MM.1S (cell line): Measurements from ENCODE around the gene SYT9.
"Not testable (repeated sequence)": the region's sequence is repeated elsewhere in the genome, so short reads cannot be mapped to it uniquely, and the experiment has no call there.

Experiments used
- DNase-seq: peaks from one replicate; pipeline ENCODE4 v3.0.0-alpha.2; 2015
- H2AFZ ChIP-seq: fragments of 300-600 bp; sonication (generic); 2 replicates; pipeline ENCODE4 v1.6.0; 2016; ENCODE audit warnings: antibody characterized with exemption, low read length
- H3F3A ChIP-seq: fragments of 300-600 bp; sonication (generic); 2 replicates; pipeline ENCODE4 v1.6.1; 2016; ENCODE audit warnings: mild to moderate bottlenecking, antibody characterized with exemption, low read length, moderate library complexity, mixed read lengths; ENCODE audit not compliant: insufficient read depth
- H3K27ac ChIP-seq: fragments of 300-600 bp; sonication (generic); 2 replicates; pipeline ENCODE4 v1.5.1; 2016; ENCODE audit warnings: mild to moderate bottlenecking, low read length
- H3K27me3 ChIP-seq: fragments of 300-600 bp; sonication (generic); replicated peaks from 2 replicates; pipeline ENCODE4 v1.6.0; 2016; ENCODE audit warnings: low read length; ENCODE audit not compliant: insufficient read depth
- H3K36me3 ChIP-seq: fragments of 300-600 bp; sonication (generic); replicated peaks from 2 replicates; pipeline ENCODE4 v1.6.1; 2016; ENCODE audit warnings: mild to moderate bottlenecking, low read length, mixed read lengths; ENCODE audit not compliant: insufficient read depth
- H3K4me1 ChIP-seq: fragments of 300-600 bp; sonication (generic); 2 replicates; pipeline ENCODE4 v1.6.1; 2016; ENCODE audit warnings: low read length, mixed read lengths
- H3K4me2 ChIP-seq: fragments of 300-600 bp; sonication (generic); 2 replicates; pipeline ENCODE4 v1.6.0; 2016; ENCODE audit warnings: low read depth, low read length
- H3K4me3 ChIP-seq: fragments of 300-600 bp; sonication (generic); 2 replicates; pipeline ENCODE4 v1.5.1; 2016; ENCODE audit warnings: low read length, mixed read lengths
- H3K79me2 ChIP-seq: fragments of 300-600 bp; sonication (generic); 2 replicates; pipeline ENCODE4 v1.6.1; 2016; ENCODE audit warnings: mixed run types, low read length, mixed read lengths
- H3K9ac ChIP-seq: fragments of 300-600 bp; sonication (generic); 2 replicates; pipeline ENCODE4 v1.6.1; 2016; ENCODE audit warnings: low read length, mixed read lengths
- H3K9me2 ChIP-seq: fragments of 300-600 bp; sonication (generic); replicated peaks from 2 replicates; pipeline ENCODE4 v1.6.1; 2016; ENCODE audit warnings: mild to moderate bottlenecking, low read length, mixed read lengths; ENCODE audit not compliant: insufficient read depth
- H3K9me3 ChIP-seq: fragments of 300-600 bp; sonication (generic); replicated peaks from 2 replicates; pipeline ENCODE4 v1.6.1; 2016; ENCODE audit warnings: mild to moderate bottlenecking, low read length, mixed read lengths; ENCODE audit not compliant: insufficient read depth
- H4K20me1 ChIP-seq: fragments of 300-600 bp; sonication (generic); 2 replicates; pipeline ENCODE4 v1.6.1; 2016; ENCODE audit warnings: mild to moderate bottlenecking, low read length, moderate library complexity, mixed read lengths; ENCODE audit not compliant: insufficient read depth
- CTCF ChIP-seq: fragments of 300-600 bp; sonication (generic); IDR thresholded peaks from 2 replicates; pipeline ENCODE4 v1.5.1; 2016; ENCODE audit warnings: antibody characterized with exemption, low read length, mixed read lengths
- EZH2 ChIP-seq: fragments of 300-600 bp; sonication (generic); optimal IDR thresholded peaks from 2 replicates; pipeline ENCODE3; 2017; ENCODE audit warnings: low read depth, mild to moderate bottlenecking, antibody characterized with exemption, low read length, mixed read lengths
- EZH2phosphoT487 ChIP-seq: fragments of 300-600 bp; sonication (generic); IDR thresholded peaks from 2 replicates; pipeline ENCODE4 v1.6.1; 2018; ENCODE audit warnings: antibody characterized with exemption, low read length

SYT9 gene

DNA sequence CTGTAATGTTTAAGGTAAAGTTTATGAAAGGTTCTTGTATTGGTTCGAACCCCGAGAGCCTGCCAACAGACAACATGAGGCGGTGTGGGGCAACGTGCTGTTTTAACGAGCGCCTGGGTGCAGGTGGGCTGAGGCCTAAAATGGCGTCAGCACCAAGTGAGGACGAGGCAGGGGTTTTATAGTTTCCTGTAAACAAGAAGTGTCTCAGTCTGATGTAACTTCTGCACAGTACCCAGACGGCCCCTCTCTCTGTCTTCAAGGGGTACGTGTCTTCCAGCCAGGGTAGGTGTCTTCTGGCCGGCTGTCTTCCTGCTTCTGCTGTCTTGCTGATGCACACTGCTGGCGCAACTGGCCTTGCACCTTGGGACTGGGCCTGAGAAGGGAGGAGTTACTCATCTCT is 264.8 kb downstream of the SYT9 start:
- no peak overlapping the region for H3K9ac ChIP-seq
- H3K27me3 ChIP-seq = no peaks in the 10 kb centered on the region
- H3K79me2 ChIP-seq = peaks cover 34% of the 10 kb centered on the region
- H3K4me3 ChIP-seq = no peak overlapping the region
- DNase-seq = no peak
- no peaks in the 10 kb centered on the region for H3K36me3 ChIP-seq
- TF ChIP-seq CTCF = no peak
- no peak for TF ChIP-seq EZH2
- TF ChIP-seq EZH2phosphoT487 = no peak
- no peak overlapping the region for H3K4me2 ChIP-seq
- peaks cover 44% of the 10 kb centered on the region for H3K4me1 ChIP-seq
- peaks cover 33% of the 10 kb centered on the region for H3F3A ChIP-seq
- no peak overlapping the region for H2AFZ ChIP-seq
- H3K9me3 ChIP-seq = no peaks in the 10 kb centered on the region
- H3K27ac ChIP-seq = no peak overlapping the region
- no peaks in the 10 kb centered on the region for H3K9me2 ChIP-seq
- no peaks in the 10 kb centered on the region for H4K20me1 ChIP-seq

DNA sequence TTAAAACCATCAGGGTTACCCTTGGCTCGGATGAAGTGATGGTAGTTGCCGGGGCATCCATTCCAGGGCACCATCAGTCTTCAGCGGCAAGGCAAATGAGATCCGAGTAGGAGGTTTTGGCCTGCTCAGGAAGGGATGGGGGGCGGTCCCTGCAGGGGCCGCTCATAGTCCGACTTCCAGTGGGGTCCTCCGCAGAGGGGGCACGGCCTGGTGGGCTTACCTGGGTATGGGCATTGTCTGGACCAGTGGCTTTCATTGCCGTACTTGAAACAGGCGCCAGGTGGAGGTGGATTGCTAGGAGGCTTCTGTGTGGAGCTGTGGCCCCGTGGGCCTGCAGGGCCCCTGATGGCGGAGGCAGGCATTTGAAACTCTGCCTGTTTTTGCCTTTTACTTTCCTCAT is 266.0 kb downstream of the SYT9 start:
- H3K36me3 ChIP-seq, DNase-seq, H3K9ac ChIP-seq, H3K4me3 ChIP-seq, H3K9me3 ChIP-seq, H3K27ac ChIP-seq, H2AFZ ChIP-seq, H4K20me1 ChIP-seq, H3K4me2 ChIP-seq, H3K9me2 ChIP-seq, H3K27me3 ChIP-seq: not testable (repeated sequence)
- peaks cover 46% of the 10 kb centered on the region for H3K79me2 ChIP-seq
- H3F3A ChIP-seq = peaks cover 21% of the 10 kb centered on the region
- peaks cover 44% of the 10 kb centered on the region for H3K4me1 ChIP-seq
